Endothelial cell of hepatic sinusoid (primary cell): ENCODE data around the gene DNAJB14.

Source experiments
- in situ Hi-C: cut with HindIII; loops from 2 replicates; pipeline ENCODE4 v1.10.0; 2017; ENCODE audit warnings: low sequenced_read_pairs

The DNAJB14 gene

DNA sequence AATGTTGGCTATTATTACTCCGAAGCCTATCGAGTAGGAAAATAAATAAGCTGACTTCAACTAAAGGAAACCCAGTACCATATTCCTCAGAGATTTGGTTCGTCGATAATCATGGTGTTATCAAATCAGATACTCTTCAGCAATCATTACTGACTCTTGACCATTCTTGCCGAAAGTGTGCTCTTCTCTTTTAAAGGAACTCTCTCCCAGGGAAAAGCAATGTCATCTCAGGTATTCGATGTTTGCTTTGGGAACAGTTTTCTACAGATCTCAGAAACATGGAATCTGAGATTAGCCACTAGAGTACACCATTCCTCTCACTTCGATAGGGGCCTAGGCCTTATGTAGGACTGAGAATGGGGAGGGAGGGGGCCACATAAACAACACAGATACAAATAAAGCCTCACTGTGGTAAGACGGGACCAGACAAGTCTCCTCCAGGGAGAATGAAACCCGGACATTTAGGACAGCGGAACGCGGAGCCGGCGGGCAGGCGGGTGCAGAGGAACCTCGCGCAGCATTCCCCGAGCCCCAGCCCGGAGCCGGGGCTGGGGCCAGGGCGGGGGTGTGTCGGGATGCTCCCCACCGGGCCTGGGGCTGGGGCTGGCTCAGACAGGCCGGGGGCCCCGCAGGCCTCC, 581 bp downstream of the DNAJB14 start:
- in situ Hi-C loops: no loop called here

DNA sequence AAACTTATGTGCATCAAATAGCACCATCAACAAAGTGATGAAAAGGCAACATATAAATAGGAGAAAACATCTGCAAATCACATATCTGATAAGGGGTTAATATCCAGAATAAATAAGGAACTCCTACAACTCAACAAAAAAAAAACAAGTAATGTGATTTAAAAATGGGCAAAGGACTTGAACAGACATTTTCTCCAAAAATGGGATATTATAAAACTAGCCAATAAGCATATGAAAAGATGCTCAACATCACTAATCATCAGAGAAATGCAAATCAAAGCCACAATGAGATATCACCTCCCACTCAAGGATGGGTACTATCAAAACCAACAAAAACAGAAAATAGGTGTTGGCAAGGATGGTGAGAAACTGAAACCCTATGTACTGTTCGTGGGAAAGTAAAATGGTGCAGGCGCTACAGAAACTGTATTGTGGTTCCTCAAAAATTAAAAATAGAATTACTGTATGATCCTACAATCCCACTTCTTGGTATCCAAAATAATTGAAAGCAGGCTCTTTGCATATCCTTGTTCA, 2.4 kb downstream of the DNAJB14 start:
- in situ Hi-C loops: no loop called here

- in situ Hi-C loops: no loop called here
These were observed 8.1 kb downstream of the DNAJB14 start for GRCh38 chr4:99938243-99938753.

GRCh38 chr4:99934891-99935290, 11.5 kb downstream of the DNAJB14 start:
- in situ Hi-C loops: no loop called here

DNA sequence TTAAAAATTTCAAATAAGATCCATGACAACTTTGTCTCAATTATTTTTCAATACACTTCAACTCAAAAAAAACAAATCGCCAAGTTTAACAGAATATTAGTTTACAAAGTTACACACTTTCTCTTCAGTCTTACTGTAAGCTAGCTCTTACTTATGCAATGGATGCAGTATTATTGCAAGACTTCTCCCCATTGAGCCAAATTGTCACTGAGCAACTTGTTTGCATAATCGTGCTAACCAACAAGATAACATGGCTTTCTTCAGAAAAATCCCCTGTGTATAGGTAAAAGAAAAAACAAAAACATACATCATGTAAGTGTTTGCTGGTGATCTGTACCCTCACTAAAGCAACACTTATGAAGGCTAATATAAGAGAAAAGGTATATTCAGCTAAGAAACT, 18.9 kb downstream of the DNAJB14 start:
- in situ Hi-C loops: no loop called here

- in situ Hi-C loops: no loop called here
These were observed 25.2 kb downstream of the DNAJB14 start for GRCh38 chr4:99921174-99921573.

- in situ Hi-C loops: no loop called here
These were observed 27.8 kb downstream of the DNAJB14 start for GRCh38 chr4:99918656-99919055.

GRCh38 chr4:99917575-99917974, 28.8 kb downstream of the DNAJB14 start:
- in situ Hi-C loops: no loop called here

DNA sequence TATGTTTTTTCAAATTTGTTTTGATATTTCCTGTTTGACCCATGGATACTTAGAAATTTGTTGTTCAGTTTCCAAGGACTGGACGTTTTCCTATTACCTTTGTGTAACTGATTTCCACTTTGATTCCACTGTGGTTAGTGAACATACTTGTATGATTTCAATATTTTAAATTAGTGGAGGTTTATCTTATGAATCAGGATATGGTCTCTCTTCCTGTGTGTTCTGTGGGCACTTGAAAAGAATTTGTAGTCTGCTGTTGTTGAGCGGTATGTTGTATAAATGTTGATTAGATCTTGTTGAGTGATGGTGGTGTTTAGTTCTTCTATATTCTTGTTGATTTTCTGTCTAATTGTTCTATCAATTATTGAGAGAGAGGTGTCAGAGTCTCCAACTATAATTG, 31.0 kb downstream of the DNAJB14 start:
- in situ Hi-C loops: no loop called here

DNA sequence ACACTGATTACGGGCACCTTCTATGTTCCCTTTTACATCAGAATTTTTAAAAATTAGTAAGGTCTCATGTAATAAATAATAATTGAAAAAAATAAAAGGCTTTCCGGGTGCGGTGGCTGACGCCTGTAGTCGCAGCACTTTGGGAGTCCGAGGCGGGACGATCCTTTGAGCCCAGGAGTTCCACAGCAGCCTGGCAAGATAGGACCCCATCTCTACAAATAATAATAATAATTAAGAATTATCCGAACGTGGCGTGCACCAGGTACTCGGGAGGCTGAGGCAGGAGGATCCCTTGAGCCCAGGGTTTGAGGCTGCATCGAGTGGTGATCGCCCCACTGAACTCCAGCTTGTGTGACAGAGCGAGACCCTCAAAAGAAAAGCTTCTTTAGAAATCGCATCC, 51.4 kb downstream of the DNAJB14 start:
- in situ Hi-C loops: no loop called here

- in situ Hi-C loops: no loop called here
These were observed 52.0 kb downstream of the DNAJB14 start, which contains the start of gene LAMTOR3 for GRCh38 chr4:99894161-99894997. Gene LAMTOR3 (minus strand): TSS chr4:99894427. CDS start chr4:99893963, 464 bp downstream.

DNA sequence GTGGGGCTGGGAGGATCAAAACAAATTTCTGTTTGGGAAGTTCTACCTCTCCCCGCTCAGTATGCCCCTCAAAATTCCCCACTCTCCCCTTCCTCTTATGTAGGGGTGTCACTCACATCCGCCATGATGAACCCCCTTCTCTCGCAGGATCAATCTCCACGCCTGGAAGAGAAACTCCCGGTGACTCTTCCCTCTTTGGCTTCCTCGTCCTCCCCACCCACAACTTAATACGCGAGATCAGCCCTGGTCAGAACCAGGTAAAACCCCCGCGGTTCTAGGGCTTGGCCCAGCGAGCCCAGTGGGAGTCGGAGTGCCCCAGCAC, 52.6 kb downstream of the DNAJB14 start:
- in situ Hi-C loops: no loop called here

GRCh38 chr4:99893029-99893428, 53.4 kb downstream of the DNAJB14 start:
- in situ Hi-C loops: no loop called here

DNA sequence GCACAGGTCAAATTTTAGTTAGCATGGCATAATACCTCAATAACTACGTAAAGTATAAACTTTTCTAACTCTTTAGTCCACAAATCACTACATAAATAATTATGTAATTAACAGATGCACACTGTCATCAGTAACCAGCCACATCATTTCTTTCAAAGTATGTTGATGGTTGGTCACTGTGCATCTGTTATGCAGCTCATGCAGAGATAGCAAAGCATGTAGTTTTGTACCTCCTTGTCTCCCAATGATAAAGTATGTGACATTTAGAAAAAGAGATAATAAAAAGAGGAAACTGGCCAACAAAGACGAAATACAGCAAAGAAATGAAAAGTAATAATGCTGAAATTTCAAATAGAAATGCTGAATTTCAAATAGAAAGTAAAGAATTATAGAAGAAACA, 55.1 kb downstream of the DNAJB14 start:
- in situ Hi-C loops: no loop called here

DNA sequence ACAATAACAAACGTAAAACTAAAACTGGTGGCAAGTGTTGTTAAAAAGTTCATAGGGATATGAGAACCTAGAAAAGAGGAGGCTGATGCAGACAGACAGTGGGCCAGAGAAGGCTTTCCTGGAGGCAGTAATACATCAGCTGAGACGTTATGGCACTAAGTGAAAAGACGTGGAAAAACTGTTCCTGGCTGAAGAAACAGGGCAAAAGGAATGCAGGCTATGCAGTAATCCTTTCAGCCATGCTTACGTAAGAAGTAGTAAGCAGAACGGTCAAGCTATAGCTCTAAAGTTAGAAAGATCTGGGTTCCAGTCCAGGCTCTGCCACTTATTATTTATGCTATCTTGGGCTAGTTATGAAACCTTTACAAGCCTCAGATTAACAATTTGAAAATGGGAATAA, 58.6 kb downstream of the DNAJB14 start:
- in situ Hi-C loops: no loop called here

DNA sequence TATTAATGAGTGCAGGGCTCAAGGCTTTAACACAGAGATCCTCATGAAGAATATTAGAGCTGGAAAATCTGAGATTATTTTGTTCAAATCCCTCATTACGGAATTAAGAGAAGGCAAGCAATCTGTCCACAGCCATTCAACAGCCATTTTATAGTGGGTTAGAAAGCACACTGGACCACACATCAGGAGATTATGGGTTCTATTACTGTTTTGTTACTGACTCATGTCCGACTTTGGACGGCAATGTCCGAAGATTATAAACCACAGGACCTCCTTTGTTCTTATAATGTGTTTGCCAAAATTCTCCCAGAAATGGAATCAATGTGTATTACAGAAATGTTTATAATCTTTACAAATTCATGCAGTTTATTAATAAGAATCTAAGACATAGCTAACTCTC, 60.3 kb downstream of the DNAJB14 start:
- in situ Hi-C loops: no loop called here

DNA sequence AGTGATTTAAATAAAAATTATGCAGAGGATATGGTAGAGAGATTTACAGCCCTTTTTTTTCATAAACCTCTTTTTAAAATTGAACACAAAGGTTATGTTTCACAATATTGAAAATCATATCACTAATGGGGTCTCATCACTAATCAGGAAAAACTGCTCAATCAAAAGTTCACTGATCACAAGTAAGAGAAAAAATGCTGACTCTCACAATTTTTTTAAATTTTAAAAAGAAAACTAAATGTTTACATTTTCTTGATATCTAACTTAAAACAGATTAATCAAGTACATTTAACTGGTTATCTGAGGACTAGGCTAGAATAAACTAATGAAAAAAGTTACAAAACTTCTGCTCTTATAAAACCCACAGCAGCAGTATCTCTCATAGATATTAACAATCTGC, 60.7 kb downstream of the DNAJB14 start:
- in situ Hi-C loops: no loop called here

DNA sequence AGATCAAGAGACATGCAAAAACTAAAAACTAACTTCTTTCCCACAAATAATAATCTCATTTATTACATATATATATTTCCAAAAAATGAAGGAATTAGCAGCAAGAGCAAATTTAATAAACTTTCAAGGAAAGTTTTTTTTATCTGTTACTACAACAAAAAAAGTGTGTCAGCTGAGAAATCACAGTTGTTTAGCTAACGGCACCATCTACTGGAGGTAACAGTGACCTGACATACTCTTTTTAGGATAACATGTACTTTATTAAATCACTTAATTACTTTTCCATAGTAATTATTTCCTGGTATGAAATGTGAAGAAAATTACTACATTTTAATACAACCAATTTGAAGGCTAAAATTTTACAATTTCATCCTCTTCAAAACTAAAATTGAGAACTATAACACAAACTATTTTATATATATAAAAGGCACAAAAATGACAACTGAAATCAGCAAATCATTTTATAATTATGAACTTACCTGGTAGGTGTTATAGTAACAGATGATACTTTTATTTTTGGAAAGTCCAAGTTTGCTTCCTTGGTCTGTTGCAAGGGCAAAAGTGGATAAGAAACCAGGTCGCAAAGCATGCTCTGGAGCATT, 61.3 kb downstream of the DNAJB14 start:
- in situ Hi-C loops: no loop called here

GRCh38 chr4:99879458-99879857, 67.0 kb downstream of the DNAJB14 start:
- in situ Hi-C loops: no loop called here

DNA sequence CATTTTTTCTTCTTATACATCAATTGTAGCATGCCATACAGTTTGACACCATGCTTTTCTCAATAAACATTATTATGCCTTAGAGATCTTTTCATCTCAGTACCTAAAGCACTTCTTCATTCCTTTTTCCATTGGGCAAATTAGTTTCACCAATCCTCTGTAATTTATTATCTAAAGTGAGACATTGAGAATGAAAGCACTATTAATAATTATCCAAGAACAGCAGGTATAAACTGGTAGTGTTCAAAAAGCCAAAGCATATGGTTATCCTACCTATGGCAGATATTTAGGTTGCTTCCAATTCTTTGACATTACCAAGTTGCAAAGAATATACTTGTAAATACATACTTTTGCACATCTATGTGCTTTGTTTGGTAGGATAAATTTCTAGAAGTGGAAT, 67.8 kb downstream of the DNAJB14 start:
- in situ Hi-C loops: no loop called here

- in situ Hi-C loops: no loop called here
These were observed 69.5 kb downstream of the DNAJB14 start for GRCh38 chr4:99876946-99877345.

GRCh38 chr4:99875071-99875470, 71.3 kb downstream of the DNAJB14 start:
- in situ Hi-C loops: no loop called here
